Kidney capillary endothelial cell (primary cell): Measurements from ENCODE around the gene KRTAP29-1.
"Not testable (repeated sequence)": the region's sequence is repeated elsewhere in the genome, so short reads cannot be mapped to it uniquely, and the experiment has no call there.

Source experiments
- DNase-seq: peaks from one replicate; pipeline ENCODE4 v3.0.0-alpha.2; 2018; ENCODE audit warnings: low spot score

The KRTAP29-1 gene

GRCh38 chr17:41301916-41302901 is at the start of gene KRTAP29-1:
Gene KRTAP29-1 (minus strand): TSS chr17:41302851. CDS start chr17:41302851, 0 bp downstream.
- DNase-seq = no peak

GRCh38 chr17:41351177-41351576 is 48.5 kb upstream of the KRTAP29-1 start:
- DNase-seq = no peak

- not testable (repeated sequence) for DNase-seq
Observed at GRCh38 chr17:41350381-41350878, 47.8 kb upstream of the KRTAP29-1 start, which contains the start of gene KRT33A. Gene KRT33A (minus strand): TSS chr17:41350828. CDS start chr17:41350767, 61 bp downstream.

GRCh38 chr17:41347869-41348760 is 45.5 kb upstream of the KRTAP29-1 start:
- DNase-seq = no peak

GRCh38 chr17:41346421-41346820 is 43.8 kb upstream of the KRTAP29-1 start:
- not testable (repeated sequence) for DNase-seq

GRCh38 chr17:41345992-41346391 is 43.3 kb upstream of the KRTAP29-1 start:
- DNase-seq = no peak

GRCh38 chr17:41343029-41343428 is 40.4 kb upstream of the KRTAP29-1 start:
- DNase-seq = no peak

- DNase-seq = no peak
Observed at GRCh38 chr17:41340934-41341861, 38.5 kb upstream of the KRTAP29-1 start.

GRCh38 chr17:41340494-41340893 is 37.8 kb upstream of the KRTAP29-1 start:
- DNase-seq = no peak

- no peak for DNase-seq
Observed at GRCh38 chr17:41339571-41340172, 37.0 kb upstream of the KRTAP29-1 start.

- DNase-seq = no peak
Observed at GRCh38 chr17:41338961-41339485, 36.4 kb upstream of the KRTAP29-1 start.

GRCh38 chr17:41335747-41336146 is 33.1 kb upstream of the KRTAP29-1 start:
- DNase-seq = no peak

- DNase-seq = no peak
Observed at GRCh38 chr17:41334385-41335305, 32.0 kb upstream of the KRTAP29-1 start.

- DNase-seq = no peak
Observed at GRCh38 chr17:41333836-41334235, 31.2 kb upstream of the KRTAP29-1 start.

GRCh38 chr17:41333098-41333497 is 30.4 kb upstream of the KRTAP29-1 start:
- DNase-seq = no peak

- DNase-seq = no peak
Observed at GRCh38 chr17:41332239-41332638, 29.6 kb upstream of the KRTAP29-1 start.

- DNase-seq = no peak
Observed at GRCh38 chr17:41331606-41332005, 29.0 kb upstream of the KRTAP29-1 start.

- DNase-seq = peak; percentile 40
Observed at GRCh38 chr17:41329279-41329948, 26.8 kb upstream of the KRTAP29-1 start.

GRCh38 chr17:41328207-41328606 is 25.6 kb upstream of the KRTAP29-1 start:
- DNase-seq = no peak
